Neural progenitor cell (in vitro differentiated cells): ENCODE measurements around the gene JAG2. TPM values are rescaled to one million over a fixed set of nuclear protein-coding genes. Genes with fewer than 3 reads are reported as not detected.

Experiments used
- DNase-seq: peaks from one replicate; pipeline ENCODE4 v3.0.0-alpha.2; 2016; ENCODE audit warnings: low spot score
- H2AFZ ChIP-seq: fragments of 200-600 bp; sonication (generic); replicated peaks from 2 replicates; pipeline ENCODE4 v1.6.1; 2016; ENCODE audit warnings: antibody characterized with exemption
- H3F3A ChIP-seq: fragments of 200-600 bp; sonication (generic); 2 replicates; pipeline ENCODE4 v1.6.1; 2016; ENCODE audit warnings: antibody characterized with exemption, low read depth
- H3K27ac ChIP-seq: fragments of 200-600 bp; sonication (generic); 2 replicates; pipeline ENCODE4 v1.5.1; 2016; ENCODE audit warnings: mild to moderate bottlenecking
- H3K27me3 ChIP-seq: fragments of 200-600 bp; sonication (generic); 2 replicates; pipeline ENCODE4 v1.6.1; 2016; ENCODE audit warnings: mild to moderate bottlenecking, moderate library complexity
- H3K36me3 ChIP-seq: fragments of 200-600 bp; sonication (generic); 2 replicates; pipeline ENCODE4 v1.5.1; 2016
- H3K4me1 ChIP-seq: fragments of 200-600 bp; sonication (generic); 2 replicates; pipeline ENCODE4 v1.6.1; 2016; ENCODE audit warnings: mixed run types
- H3K4me2 ChIP-seq: fragments of 200-600 bp; sonication (generic); 2 replicates; pipeline ENCODE4 v1.6.1; 2016
- H3K4me3 ChIP-seq: fragments of 200-600 bp; sonication (generic); 2 replicates; pipeline ENCODE4 v1.5.1; 2016
- H3K79me2 ChIP-seq: fragments of 200-600 bp; sonication (generic); 2 replicates; pipeline ENCODE4 v1.6.1; 2016; ENCODE audit warnings: low read depth
- H3K9ac ChIP-seq: fragments of 200-600 bp; sonication (generic); 2 replicates; pipeline ENCODE4 v1.6.1; 2016
- H3K9me3 ChIP-seq: fragments of 200-600 bp; sonication (generic); 2 replicates; pipeline ENCODE4 v1.5.1; 2016; ENCODE audit warnings: low read depth
- H4K20me1 ChIP-seq: fragments of 200-600 bp; sonication (generic); 2 replicates; pipeline ENCODE4 v1.6.1; 2016; ENCODE audit warnings: low read depth
- H3K27ac Mint-ChIP-seq: 3 replicates; pipeline ENCODE4 v1.8.0; 2021; ENCODE audit warnings: mixed read lengths
- H3K27me3 Mint-ChIP-seq: 2 replicates; pipeline ENCODE4 v1.8.0; 2022; ENCODE audit warnings: low read depth, mild to moderate bottlenecking, inconsistent platforms, moderate library complexity, mixed read lengths; ENCODE audit not compliant: insufficient read depth
- H3K36me3 Mint-ChIP-seq: 3 replicates; pipeline ENCODE4 v1.8.0; 2021; ENCODE audit warnings: mixed read lengths
- H3K4me1 Mint-ChIP-seq: 3 replicates; pipeline ENCODE4 v1.8.0; 2021; ENCODE audit warnings: mixed read lengths
- H3K4me3 Mint-ChIP-seq: 3 replicates; pipeline ENCODE4 v1.8.0; 2021; ENCODE audit warnings: mild to moderate bottlenecking, moderate library complexity, mixed read lengths
- H3K9me3 Mint-ChIP-seq: 3 replicates; pipeline ENCODE4 v1.8.0; 2020; ENCODE audit warnings: mixed read lengths
- CTCF ChIP-seq: fragments of 200-600 bp; sonication (generic); IDR thresholded peaks from 2 replicates; pipeline ENCODE4 v1.5.1; 2017; ENCODE audit warnings: antibody characterized with exemption, mild to moderate bottlenecking
- EZH2 ChIP-seq: fragments of 200-600 bp; sonication (generic); IDR thresholded peaks from 2 replicates; pipeline ENCODE4 v1.6.1; 2017; ENCODE audit warnings: antibody characterized with exemption, mild to moderate bottlenecking, moderate library complexity
- EZH2phosphoT487 ChIP-seq: fragments of 200-600 bp; sonication (generic); IDR thresholded peaks from 2 replicates; pipeline ENCODE4 v1.6.1; 2017; ENCODE audit warnings: antibody characterized with exemption
- total RNA-seq: library from RNA; depleted of rRNA; stranded (reverse); fragments of >200 nt; gene quantifications from 2 replicates; pipeline ENCODE4 v1.2.3, GENCODE V29; 2015; ENCODE audit warnings: low replicate concordance

Gene JAG2
- total RNA-seq, 1 donor from 2014 or later: 2.1 TPM

GRCh38 chr14:105177082-105177481 is 8.5 kb upstream of the JAG2 start:
- Histone ChIP-seq H3K4me2 (no peak overlapping the region), H2AFZ (no peak overlapping the region), H3K4me3 (no peak overlapping the region), H3K9ac (no peak overlapping the region), H3K27me3 (peaks cover 14% of the 10 kb centered on the region), H3K4me1 (peaks cover 4% of the 10 kb centered on the region), H3F3A (peaks cover 8% of the 10 kb centered on the region), H3K9me3 (no peaks in the 10 kb centered on the region), H3K36me3 (no peaks in the 10 kb centered on the region), H4K20me1 (peaks cover 36% of the 10 kb centered on the region), H3K27ac (no peak overlapping the region), H3K79me2 (no peaks in the 10 kb centered on the region)
- Mint-ChIP-seq H3K4me3 (no peak overlapping the region), H3K27me3 (peaks cover 10% of the 10 kb centered on the region), H3K9me3 (no peaks in the 10 kb centered on the region), H3K27ac (no peak overlapping the region), H3K36me3 (no peaks in the 10 kb centered on the region), H3K4me1 (peaks cover 6% of the 10 kb centered on the region)
- TF ChIP-seq CTCF (no peak), EZH2 (no peak), EZH2phosphoT487 (no peak)
- no peak for DNase-seq

- Mint-ChIP-seq H3K36me3 (no peaks in the 10 kb centered on the region), H3K4me3 (no peak overlapping the region), H3K27me3 (peaks cover 10% of the 10 kb centered on the region), H3K9me3 (no peaks in the 10 kb centered on the region), H3K4me1 (peaks cover 8% of the 10 kb centered on the region), H3K27ac (no peak overlapping the region)
- TF ChIP-seq EZH2 (no peak), EZH2phosphoT487 (no peak), CTCF (no peak)
- Histone ChIP-seq H3K27ac (no peak overlapping the region), H3K4me2 (no peak overlapping the region), H4K20me1 (peaks cover 40% of the 10 kb centered on the region), H3K4me1 (peaks cover 4% of the 10 kb centered on the region), H3K9me3 (no peaks in the 10 kb centered on the region), H3K36me3 (no peaks in the 10 kb centered on the region), H3K9ac (no peak overlapping the region), H2AFZ (no peak overlapping the region), H3K4me3 (no peak overlapping the region), H3K79me2 (no peaks in the 10 kb centered on the region), H3K27me3 (peaks cover 9% of the 10 kb centered on the region), H3F3A (peaks cover 2% of the 10 kb centered on the region)
- DNase-seq: no peak
Observed at GRCh38 chr14:105176513-105176912, 7.9 kb upstream of the JAG2 start.

GRCh38 chr14:105173901-105174894 is 5.6 kb upstream of the JAG2 start:
- Mint-ChIP-seq H3K4me1 (peaks cover 10% of the 10 kb centered on the region), H3K4me3 (no peak overlapping the region), H3K36me3 (no peaks in the 10 kb centered on the region), H3K9me3 (no peaks in the 10 kb centered on the region), H3K27ac (no peak overlapping the region), H3K27me3 (peaks cover 11% of the 10 kb centered on the region)
- H2AFZ ChIP-seq: no peak overlapping the region
- no peaks in the 10 kb centered on the region for H3K79me2 ChIP-seq
- no peaks in the 10 kb centered on the region for H3K36me3 ChIP-seq
- DNase-seq: no peak
- peaks cover 5% of the 10 kb centered on the region for H3F3A ChIP-seq
- H3K27ac ChIP-seq: no peak overlapping the region
- H3K27me3 ChIP-seq: peaks cover 12% of the 10 kb centered on the region
- H4K20me1 ChIP-seq: peaks cover 47% of the 10 kb centered on the region
- H3K9me3 ChIP-seq: no peaks in the 10 kb centered on the region
- TF ChIP-seq CTCF (no peak), EZH2phosphoT487 (no peak), EZH2 (no peak)
- no peak overlapping the region for H3K9ac ChIP-seq
- no peaks in the 10 kb centered on the region for H3K4me1 ChIP-seq
- H3K4me3 ChIP-seq: no peak overlapping the region
- no peak overlapping the region for H3K4me2 ChIP-seq
